ENCODE results near the gene VAMP5. TPM values are rescaled to one million over a fixed set of nuclear protein-coding genes. Genes with fewer than 3 reads are reported as not detected.

The VAMP5 gene
- total RNA-seq, 2 experiments from 2014 or later: 24.4 to 25.7 TPM

DNA sequence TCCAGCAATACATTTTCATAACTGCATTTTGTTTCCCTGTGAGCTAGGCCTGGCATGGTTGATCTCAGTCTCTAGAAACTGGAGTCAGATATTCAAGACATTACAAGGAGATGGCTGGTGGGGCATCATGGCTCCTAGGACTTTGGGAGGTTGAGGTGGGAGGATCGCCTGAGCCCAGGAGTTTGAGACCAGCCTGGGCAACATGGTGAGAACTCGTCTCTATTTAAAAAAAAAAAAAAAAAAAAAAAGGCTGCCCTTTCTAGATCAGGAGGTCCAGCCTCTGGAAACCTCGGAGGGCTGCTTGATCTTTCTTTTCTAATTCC lies 7.2 kb upstream of the VAMP5 start:
- ChIA-PET CTCF (interaction anchor here (0.7 to 2.5 kb wide), 4 partner anchors 11 to 471 kb away, joined by 3 to 7 read pairs (median 5); partner anchors contain the start of gene RNF181), POLR2A (interaction anchor here (0.6 kb wide), 1 partner anchor 42 kb away, joined by 5 read pairs; no protein-coding TSS in a partner anchor)

DNA sequence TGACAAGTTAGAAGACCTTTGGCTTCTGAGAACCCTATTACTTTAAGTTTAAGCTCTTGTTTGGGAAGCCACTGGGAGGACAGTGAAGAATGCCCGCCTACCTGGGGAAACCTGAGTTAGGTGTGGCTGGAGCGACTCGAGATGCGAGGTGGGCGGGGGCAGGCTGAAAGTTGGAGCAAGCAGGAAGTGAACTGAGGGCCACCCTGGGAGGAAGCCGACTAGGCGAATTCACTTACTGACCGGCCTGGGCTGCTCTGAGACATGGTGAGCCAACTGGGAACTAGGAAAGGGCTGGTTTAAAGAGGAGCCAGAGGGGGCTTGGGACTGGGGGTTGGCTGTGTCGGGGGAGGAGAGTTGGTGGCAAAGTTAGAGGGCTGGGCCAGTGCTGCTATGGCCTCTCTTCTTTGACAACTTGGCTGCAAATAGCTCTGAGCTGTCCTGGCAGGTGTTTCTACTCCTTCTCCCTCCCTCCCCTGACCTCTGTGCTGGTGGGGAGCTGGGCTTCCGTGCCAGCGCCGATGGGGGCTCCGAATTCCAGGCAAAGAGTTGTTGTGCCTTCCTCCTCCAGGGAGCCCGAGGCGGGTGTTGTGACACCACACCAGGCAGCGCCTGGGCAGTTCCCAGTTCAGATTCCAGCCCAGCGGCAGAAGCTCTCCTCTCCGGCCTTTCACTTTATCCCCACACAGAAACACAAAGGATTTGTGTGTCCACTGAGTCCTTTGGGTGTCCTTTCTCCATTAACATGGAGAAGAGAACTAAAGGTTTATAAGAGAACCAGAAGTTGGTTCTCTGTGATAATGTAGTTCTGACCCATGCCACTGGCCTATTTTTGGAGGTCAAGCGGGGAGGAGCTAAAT lies 6.6 kb upstream of the VAMP5 start, which contains the start of gene VAMP8:
Gene VAMP8, plus strand, starts transcription at position 201 of the 857 bp plus-strand sequence. Its CDS starts 61 bp downstream, at position 262.
- ChIA-PET CTCF (interaction anchor here (0.6 to 2.5 kb wide), 5 partner anchors 10 to 470 kb away, joined by 3 to 7 read pairs (median 4); partner anchors contain the start of genes MAT2A and RNF181), POLR2A (interaction anchor here (0.6 to 0.8 kb wide), 2 partner anchors 14 to 28 kb away, joined by 3 to 5 read pairs; no protein-coding TSS in a partner anchor)

DNA sequence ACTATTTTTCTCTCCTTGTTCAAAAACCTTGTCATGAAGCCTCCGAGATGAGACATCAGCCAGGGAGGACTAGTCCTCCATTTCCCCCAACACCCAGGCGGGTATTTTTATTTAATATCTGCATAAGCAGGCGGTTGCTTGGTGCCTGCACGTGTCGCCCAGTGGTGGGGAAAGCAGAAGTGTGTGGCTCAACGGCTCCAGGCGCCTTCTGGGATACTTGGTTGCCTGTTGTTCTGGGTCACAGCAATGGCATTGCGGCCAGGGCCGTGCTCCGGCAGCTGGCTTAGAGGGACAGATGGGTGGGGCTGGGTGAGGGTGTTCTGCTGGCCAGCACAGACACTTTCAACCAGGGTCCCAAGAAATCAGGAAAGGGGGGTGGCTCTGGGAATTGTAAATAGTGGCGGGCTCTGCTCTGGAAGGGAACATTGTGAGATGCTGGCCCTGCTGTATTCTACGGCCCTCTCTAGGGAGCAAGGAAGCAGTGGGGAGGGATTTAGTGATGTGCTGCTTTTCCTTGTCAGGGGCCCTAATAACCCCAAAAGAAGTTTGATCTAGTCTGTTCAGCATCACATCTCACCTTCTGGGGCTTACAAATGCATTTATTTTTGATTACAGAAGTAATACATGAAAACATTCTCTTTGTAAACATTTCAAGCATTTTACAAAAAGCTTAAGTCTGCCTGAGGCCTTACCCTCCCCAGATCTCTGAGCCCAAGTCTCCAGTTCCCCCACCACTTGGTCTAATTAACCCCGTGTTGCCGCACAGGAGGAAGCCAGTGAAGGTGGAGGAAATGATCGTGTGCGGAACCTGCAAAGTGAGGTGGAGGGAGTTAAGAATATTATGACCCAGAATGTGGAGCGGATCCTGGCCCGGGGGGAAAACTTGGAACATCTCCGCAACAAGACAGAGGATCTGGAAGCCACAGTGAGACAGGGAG lies 5.7 kb upstream of the VAMP5 start:
- ChIA-PET POLR2A (interaction anchor here (0.6 to 0.8 kb wide), 3 partner anchors 15 to 40 kb away, joined by 3 to 5 read pairs (median 4); partner anchors contain the start of gene MAT2A), CTCF (interaction anchor here (0.6 to 2.5 kb wide), 3 partner anchors 9 to 40 kb away, joined by 3 to 7 read pairs (median 6); partner anchors contain the start of genes MAT2A and RNF181)

DNA sequence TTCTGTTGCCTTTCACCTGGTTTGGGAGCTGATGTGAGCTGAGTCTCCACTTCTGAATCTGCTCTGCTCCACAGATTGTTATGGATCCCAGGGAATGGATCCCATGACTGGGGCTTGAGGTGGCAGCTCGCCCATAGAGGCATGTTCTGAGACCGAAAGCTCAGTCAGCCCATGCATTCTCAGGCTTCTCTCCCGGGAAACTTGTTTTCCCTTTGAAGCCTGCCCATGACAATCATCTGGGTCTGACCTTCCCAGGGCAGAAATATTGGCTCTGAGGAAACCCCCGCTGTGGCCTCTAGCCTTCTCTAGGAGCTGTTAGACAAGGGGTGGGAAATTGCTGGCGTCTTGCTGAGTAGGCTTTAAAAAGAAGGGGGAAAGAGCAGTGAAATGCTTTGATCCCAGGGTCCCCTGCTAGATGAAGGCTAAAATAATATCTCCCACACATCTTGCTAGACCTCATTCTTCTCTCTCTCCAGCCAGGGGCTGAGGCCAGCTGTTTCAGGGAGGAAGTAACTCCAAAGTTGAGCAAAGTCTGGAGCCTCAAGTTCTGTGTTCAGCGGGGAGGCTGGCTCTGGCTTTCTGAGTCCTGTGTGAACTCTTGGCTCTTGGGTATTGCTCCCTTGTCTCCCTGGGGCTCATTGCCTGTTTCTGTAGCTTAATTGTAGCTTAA lies 4.8 kb upstream of the VAMP5 start:
- CTCF ChIA-PET: interaction anchor here (2.5 kb wide), 1 partner anchor 16 kb away, joined by 6 read pairs; the partner anchor contains the start of gene RNF181
- POLR2A ChIA-PET: interaction anchor here (0.8 kb wide), 1 partner anchor 41 kb away, joined by 4 read pairs; the partner anchor contains the start of gene MAT2A

DNA sequence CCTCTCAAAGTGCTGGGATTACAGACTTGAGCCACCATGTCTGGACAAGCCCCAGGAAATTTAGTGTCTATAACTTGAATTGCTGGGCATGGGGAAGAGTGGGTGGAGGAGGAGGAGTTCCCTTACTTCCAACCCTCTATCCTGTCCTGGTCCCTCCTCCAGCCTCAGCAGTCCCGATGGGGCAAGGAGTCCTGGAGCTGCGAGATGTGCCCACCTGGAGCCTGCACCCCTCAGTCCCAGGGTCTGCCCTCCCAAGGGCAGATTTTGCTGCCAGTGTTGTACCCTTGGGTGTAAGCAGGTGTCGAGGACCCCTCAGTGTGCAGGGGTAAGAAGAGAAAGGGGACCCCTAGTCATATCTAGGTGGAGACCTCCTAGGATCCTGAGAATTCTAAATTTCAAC lies 4.0 kb upstream of the VAMP5 start:
- CTCF ChIA-PET: no interaction called here
- POLR2A ChIA-PET: no interaction called here

DNA sequence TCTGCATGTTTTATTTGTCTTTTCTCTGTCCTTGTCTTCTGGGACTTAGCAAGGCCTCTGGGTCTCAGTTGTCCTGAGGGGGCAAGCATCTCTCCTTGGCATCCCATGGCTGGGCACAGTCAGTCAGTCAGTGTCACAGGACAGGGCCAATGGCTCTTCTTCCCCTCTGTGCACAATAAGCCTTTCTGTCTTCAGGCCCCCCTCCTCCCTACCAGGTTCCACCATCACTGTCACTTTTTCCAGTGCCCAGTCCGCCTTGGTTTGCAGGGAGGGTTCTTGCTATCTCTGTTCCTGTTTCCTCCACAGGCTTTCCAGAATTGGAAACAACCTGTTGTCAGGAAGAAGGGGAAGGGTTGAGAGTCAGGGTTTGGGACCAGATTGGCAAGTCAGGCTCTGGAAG lies 1.7 kb upstream of the VAMP5 start:
- CTCF ChIA-PET: no interaction called here
- POLR2A ChIA-PET: no interaction called here

DNA sequence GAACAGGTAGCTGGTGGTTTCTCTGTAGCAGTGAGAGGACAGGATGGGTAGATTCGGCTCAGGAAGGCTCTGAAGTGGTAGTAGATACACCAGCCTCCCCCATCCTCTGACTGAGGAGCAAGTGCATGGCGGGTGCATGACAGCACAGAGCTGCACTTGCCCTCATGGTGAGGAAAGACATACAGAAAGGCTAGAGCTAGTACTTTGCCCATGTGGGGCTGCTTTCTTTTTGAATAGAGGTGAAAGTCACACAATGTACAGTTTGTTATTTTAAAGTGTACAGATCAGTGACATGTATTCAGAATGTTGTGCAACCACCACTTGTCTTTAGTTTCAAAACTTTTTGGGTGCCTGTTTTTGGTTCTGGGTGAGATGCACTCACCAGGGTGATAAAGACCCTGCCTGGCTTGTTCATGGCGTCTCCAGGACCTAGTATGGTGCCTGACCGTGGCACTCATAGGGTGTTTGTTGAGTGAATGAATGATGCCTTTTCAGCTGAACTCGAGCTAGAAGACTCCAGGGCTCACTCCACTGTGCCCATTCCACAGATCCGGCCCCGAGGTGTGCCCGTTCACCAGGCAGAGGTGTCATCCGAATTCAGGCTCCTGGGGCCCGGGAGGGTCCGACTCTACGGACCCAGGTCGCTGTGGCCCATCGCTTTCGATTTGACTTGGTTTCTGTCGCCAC lies 421 bp upstream of the VAMP5 start:
- ChIA-PET POLR2A (interaction anchor here (2.9 kb wide), 1 partner anchor 12 kb away, joined by 12 read pairs; the partner anchor contains the start of gene RNF181), CTCF (interaction anchor here (0.7 to 1.8 kb wide), 3 partner anchors 22 to 53 kb away, joined by 3 to 4 read pairs (median 3); no protein-coding TSS in a partner anchor)

DNA sequence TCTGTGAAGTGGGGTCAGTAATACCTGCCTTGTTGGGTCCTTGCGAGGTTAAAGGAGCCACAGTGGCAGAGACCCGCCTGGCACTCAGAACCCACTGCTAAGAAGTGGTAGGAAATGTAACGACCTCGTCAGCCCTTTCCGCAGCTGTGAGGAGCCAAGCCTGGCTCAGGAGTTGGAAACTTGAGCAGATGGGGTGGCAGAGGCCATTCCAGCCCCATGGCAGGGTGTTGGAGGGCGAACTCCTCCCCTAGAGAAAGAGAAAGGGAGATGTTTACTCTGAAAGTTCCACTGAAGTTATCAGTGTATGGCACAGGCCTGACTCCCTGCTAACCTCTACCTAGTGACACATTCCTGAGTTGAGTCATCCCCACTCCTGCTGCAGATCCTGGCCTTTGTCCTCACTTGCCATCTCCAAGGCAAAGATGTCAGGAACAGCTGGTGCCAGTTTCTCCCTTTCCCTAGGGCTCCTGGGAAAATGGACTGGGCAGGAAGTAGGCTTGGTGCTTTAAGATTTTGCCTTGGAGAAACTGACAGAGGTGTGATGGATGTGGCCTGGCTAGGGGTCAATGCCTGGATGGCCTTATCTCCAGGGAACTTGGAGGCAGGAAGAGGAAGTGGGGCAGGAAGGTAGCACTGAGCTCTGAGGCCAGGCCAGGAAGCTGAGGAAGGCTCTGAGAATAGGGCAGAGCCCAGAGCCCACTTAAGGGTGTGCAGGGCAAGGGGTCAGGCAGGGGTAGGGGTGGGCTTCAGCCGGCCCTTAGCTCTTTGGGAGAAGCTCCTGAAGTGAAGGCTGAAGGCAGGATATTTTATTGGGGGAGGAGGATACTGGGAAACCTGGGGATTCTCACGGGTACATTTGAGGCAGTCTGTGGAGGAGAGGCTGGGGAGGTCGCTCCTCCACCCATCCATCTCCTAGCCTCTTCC lies 888 bp downstream of the VAMP5 start:
- ChIA-PET POLR2A (interaction anchor here (0.6 to 2.9 kb wide), 3 partner anchors 10 to 32 kb away, joined by 3 to 12 read pairs (median 3); partner anchors contain the start of gene RNF181), CTCF (interaction anchor here (1.5 to 1.8 kb wide), 2 partner anchors 24 to 52 kb away, joined by 3 to 4 read pairs; no protein-coding TSS in a partner anchor)

DNA sequence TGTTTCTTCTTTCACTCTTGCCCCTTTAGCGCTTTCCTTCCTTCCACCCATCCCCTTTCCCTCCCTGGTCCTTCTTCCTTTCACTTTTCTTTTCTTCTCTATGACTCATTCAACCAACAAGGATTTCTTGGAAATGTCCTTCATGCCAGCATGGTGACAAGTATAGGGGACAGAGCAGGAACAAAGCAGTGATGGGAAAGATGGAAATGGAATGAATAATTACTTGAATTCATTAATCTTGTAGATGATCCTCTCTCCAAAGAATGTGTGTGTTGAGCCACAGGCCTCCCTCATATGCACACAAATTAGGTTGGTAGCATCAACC lies 1.5 kb downstream of the VAMP5 start:
- ChIA-PET POLR2A (interaction anchor here (2.9 kb wide), 1 partner anchor 10 kb away, joined by 12 read pairs; the partner anchor contains the start of gene RNF181), CTCF (no interaction called here)

DNA sequence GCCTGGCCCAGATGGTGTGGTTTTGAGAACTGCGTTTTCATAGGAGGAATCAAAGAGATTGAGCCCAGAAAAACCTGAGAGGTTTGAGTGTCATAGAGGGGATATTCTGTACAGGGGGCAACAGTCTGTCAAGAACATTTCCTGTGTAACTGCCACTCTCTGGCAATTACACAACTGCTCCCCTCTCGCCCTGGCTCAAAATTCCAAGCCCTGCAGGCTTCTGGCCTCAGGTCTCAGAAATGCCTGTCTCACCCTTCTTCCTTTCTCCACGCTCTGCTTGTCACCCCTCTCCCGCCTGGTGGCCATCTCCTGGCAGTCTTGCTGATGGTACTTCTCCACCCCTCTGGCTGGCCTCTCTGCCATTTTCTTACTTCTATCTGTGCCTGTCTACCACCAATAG lies 4.0 kb downstream of the VAMP5 start:
- CTCF ChIA-PET: interaction anchor here (1.1 kb wide), 1 partner anchor 10 kb away, joined by 7 read pairs; the partner anchor contains the start of gene VAMP8
- POLR2A ChIA-PET: no interaction called here

DNA sequence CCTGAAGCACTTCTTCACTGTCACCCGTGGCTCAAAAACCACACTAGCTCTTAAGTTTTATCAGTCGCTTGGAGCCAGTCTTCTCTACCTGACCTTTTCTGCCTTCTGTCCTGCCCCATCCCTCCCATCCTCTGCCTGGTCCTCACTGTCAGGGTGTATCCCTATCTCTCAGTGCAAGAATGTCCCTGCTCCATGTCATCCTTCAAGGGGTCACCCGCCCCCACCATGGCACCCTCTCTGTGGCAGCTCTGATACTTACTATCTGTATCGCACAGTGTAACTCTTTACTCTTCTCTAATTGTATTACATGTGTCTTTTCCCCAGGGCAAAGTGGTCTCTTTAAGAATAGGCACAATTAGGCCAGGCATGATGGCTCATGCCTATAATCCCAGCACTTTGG lies 4.4 kb downstream of the VAMP5 start:
- ChIA-PET CTCF (interaction anchor here (1.3 kb wide), 1 partner anchor 15 kb away, joined by 4 read pairs; the partner anchor contains the start of gene TMEM150A), POLR2A (no interaction called here)

DNA sequence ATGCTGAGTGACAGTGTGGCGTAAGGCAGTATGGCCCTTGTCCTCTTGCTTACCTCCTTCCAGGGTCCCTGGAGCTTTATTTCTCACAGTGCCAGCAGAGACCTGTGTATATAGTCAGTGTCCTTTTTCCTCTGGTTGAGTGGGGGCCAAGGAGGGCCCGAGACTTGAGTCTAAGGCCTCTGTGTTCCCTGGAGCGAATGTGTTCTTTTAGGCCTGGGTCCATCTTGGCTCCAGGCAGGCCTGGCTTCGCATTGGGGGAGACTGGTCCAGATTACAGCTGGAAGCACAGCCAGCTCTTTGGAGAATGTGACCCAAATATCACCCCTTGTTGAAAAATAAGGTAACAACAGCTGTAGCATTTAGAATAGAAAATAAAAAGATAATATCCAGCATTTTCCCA lies 5.0 kb downstream of the VAMP5 start:
- ChIA-PET POLR2A (no interaction called here), CTCF (interaction anchor here (1.3 kb wide), 1 partner anchor 14 kb away, joined by 4 read pairs; the partner anchor contains the start of gene TMEM150A)

DNA sequence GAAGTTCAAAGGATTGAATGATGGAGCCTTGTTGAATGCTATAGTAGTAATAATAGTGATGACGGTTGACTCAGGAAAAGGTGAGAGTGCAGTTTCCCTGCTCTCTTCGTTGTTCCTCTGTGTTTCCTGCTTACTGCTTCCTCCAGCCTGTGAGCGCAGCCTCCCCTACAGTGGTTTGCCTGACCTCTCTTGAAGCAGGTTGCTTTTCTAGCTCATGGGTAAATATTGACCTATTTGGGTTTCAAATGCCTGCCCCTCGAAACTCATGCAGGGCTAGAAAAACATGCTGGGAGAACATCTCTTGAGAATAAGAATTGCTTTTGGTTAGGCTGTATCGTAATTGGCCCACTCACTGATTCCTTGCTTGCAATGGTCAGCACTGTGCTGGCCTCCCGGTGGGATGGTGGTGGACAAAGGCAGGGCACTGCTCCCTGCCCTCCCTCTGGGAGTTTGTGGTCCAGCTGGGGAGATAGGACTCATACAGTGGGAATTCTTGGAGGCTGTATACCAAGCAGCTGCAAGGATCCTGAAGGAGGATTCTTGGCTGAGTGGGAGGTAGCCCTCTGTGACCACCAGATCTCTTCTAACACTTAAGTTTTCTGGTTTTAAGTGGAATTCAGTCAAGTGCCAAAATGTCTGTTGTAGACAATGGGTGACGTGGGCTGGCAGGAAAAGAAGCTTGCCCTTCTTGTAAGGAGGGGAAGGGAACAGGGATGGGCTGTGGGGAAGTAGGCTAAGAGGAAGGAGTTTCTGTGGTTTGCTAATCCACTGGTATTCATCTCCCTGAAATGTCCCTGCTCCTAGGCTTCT lies 6.0 kb downstream of the VAMP5 start:
- ChIA-PET CTCF (interaction anchor here (1.3 kb wide), 1 partner anchor 13 kb away, joined by 4 read pairs; the partner anchor contains the start of gene TMEM150A), POLR2A (no interaction called here)

DNA sequence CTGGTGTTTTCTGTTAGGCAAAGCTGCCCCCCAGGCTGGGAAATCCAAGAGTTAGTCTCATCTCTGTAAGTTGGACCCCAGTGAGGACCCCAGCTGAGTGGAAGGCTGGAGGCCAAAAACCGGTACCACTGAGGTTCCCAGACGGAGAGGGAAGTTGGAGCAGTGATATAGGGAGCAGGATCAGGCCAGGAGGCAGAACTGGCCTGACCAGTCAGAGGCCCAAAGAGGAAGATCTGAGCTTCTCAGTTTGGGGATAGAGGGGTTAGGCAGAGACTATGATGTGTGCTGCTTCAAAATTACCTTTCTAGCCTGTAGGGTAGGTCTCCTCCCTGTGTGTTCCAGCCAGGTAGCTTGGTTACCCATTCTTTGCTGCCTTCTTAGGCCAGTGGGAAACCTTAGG lies 6.7 kb downstream of the VAMP5 start:
- POLR2A ChIA-PET: no interaction called here
- CTCF ChIA-PET: no interaction called here

DNA sequence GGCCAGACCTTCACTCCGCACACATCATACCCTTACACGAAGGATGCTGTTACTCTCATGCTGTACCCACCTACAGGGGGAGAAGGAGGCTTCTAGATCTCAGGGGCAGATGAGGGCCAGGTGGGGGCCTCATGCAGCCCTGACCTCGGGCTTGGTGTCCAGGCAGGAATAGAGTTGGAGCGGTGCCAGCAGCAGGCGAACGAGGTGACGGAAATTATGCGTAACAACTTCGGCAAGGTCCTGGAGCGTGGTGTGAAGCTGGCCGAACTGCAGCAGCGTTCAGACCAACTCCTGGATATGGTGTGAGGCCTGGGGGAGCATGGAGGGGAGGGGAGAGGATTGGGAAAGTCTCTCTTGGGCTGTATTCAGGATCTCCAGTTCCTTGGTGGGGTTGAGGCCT lies 7.3 kb downstream of the VAMP5 start:
- ChIA-PET CTCF (no interaction called here), POLR2A (no interaction called here)

DNA sequence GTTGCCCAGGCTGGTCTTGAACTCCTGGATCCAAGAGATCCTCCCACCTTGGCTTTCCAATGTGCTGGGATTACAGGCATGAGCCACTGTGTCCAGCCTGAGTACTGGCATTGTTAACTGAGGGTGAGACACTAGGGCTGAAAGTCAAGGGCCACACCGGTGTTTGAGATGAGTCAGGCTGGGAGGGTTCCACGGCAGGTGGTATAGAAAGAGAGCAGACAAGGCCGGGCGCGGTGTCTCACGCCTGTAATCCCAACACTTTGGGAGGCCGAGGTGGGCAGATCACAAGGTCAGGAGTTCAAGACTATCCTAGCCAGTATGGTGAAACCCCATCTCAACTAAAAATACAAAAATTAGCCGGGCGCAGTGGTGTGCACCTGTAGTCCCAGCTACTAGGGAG lies 8.1 kb downstream of the VAMP5 start:
- ChIA-PET CTCF (interaction anchor here (0.6 kb wide), 1 partner anchor 39 kb away, joined by 3 read pairs; no protein-coding TSS in a partner anchor), POLR2A (interaction anchor here (0.6 kb wide), 1 partner anchor 62 kb away, joined by 5 read pairs; no protein-coding TSS in a partner anchor)

All from activated CD8-positive, alpha-beta memory T cell treated with anti-CD3 and anti-CD28 coated beads for 36 hours (primary cell).